HG03095 (cell line): ENCODE data around the gene SLC25A11.
"Not testable (repeated sequence)": the region's sequence is repeated elsewhere in the genome, so short reads cannot be mapped to it uniquely, and the experiment has no call there.

ENCODE experiments used
- ATAC-seq: cut with Tn5 transposase; IDR thresholded peaks from one replicate; pipeline ENCODE4 v1.9.1; 2021; ENCODE audit warnings: moderate library complexity; ENCODE audit not compliant: unreplicated experiment

SLC25A11 gene

GRCh38 chr17:4921320-4921719 is 18.5 kb downstream of the SLC25A11 start:
- ATAC-seq, result no peak

DNA sequence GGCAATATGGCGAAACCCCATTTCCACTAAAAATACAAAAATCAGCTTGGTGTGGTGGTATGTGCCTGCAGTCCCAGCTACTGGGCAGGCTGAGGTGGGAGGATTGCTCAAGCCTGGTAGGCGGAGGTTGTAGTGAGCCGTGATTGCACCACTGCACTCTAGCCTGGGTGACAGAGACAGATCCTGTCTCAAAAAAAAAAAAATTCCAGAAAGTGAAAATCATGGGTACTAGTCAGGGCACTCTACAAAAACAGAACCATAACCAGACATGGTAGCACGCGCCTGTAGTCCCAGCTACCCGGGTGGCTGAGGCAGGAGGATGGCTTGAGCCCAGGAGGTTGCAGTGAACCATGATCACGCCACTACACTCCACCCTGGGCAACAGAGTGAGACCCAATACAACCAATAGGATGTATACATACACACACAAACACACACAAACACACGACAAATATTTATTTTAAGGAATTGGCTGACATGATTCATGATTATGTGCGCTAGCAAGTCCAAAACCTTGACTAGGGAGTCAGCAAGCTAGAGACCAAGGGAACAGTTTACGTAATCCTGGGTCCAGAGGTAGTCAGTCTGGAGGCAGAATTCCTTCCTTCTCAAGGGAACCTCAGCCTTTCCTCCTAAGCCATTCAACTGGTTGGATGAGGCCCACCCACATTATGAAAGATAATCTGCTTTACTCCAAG is 19.3 kb downstream of the SLC25A11 start:
- no peak for ATAC-seq

GRCh38 chr17:4919511-4920047 is 20.3 kb downstream of the SLC25A11 start:
- ATAC-seq, result no peak

- ATAC-seq, result not testable (repeated sequence)
Observed at GRCh38 chr17:4914551-4914950, 25.3 kb downstream of the SLC25A11 start.

DNA sequence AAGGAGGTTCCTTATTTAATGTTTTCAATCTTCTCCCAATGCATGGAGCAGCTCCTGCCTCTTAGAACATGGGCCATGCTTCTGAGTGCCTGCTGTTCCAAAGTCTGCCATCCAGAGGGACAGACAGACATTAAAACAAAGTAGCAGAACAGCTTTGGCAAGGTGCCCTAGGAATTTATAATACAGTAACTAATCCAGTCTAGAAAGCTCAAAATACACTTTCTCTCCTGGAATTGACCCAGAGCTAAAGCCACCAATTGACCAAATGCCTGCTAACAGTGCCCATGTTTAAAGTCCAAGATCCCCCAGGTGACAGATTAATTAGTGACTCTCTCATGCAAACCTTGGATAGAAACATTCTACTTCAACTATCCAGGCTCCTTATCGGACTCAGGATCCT is 25.9 kb downstream of the SLC25A11 start:
- ATAC-seq, result no peak

DNA sequence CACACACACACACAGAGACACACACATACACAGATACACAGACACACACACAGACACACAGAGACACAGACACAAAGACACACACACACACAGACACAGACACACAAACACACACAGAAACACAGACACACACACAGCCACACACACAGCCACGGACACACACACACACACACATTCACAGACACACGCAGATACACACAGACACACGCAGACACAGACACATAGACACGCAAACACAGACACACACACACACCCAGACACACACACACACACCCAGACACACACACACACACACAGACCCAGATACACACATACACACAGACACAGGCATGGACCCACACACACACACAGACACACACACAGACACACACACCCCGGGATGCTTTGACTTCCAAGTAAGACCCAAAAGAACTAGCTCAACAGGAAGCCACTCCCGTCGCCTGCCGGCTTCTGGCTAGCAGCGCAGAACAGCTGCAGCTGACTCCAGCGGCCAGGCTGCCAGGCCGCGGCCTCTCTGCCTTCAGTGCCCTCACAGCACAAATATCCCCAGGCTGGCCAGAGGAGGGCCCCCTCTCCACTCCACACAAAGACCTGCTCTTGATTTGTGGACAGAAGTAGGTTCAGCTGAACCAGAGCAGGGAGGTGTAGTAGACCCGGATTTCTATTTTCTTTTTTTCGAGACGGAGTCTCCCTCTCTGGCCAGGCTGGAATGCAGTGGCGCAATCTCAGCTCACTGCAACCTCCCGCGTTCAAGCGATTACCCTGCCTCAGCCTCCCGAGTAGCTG is 30.9 kb downstream of the SLC25A11 start:
- no peak for ATAC-seq

DNA sequence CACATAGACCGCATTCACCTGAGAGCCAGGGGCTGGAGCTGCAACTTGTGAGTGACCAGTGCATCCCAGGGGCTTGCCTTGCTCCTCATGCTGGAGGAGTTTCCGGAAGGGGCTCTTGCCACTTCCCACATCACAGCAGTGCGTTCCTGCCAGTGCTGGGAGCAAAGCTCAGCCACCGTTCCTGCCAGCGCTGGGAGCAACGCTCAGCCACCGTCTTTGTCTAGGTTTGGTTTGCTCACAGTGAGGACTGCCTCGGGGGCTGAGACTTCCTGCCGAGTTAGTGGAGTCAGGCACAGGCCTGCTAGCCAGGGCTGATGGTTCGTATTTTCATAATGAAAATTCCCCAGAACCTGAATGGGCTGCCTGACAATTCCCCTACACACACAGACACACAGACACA is 31.5 kb downstream of the SLC25A11 start:
- no peak for ATAC-seq

DNA sequence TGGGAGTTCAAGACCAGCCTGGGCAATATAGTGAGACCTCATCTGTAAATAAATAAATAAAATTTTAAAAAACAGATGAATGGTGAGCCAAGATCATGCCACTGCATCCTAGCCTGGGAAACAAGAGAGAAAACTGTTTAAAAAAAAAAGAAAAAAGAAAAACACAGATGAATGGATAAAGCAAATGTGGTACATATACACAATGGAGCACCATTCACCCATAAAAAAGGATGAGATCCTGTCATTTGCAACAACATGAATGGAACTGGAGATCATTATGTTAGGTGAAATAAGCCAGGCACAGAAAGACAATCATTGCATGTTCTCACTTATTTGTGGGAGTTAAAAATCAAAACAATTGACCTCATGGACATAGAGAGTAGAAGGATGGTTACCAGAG is 33.2 kb downstream of the SLC25A11 start:
- not testable (repeated sequence) for ATAC-seq

DNA sequence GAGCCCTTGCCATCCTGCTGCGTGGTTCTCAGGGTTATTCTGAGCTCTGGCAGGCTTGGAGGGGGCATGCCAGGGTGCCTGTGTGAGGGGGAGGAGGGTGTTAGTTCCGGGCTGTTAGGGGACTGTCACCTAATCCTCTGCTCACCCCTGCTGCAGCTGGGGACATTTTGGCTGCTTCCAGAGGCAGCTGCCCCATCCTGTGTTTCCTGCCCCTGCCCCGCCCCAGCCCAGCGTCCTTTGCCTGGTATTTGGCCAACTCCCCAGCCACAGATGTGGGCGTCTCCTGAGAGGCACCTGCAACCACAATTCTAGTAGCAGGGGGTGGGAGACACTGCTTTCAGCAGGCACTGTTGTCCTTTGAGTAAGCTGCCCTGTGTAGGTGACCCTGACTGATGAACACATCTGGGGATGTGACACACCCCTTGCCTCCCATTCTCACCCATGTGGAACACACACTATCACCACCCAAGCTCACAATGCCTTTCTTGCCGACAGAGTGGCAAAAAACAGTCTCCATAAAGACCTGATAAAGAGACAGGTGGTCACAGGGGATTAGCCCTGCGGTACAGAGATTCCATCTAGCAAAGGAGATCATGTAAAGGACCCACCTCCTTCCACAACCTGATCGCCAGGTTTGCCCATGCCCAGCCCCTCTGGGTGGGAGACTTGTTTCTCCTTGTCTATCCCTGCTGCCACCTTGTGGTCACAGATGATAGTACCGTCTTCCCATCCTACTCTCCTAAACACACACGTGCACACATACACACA is 36.6 kb downstream of the SLC25A11 start, which contains the start of gene CHRNE:
Gene CHRNE, minus strand, starts transcription at position 48 of the 768 bp plus-strand sequence. Its CDS starts 35 bp downstream, at position 13.
- no peak for ATAC-seq

DNA sequence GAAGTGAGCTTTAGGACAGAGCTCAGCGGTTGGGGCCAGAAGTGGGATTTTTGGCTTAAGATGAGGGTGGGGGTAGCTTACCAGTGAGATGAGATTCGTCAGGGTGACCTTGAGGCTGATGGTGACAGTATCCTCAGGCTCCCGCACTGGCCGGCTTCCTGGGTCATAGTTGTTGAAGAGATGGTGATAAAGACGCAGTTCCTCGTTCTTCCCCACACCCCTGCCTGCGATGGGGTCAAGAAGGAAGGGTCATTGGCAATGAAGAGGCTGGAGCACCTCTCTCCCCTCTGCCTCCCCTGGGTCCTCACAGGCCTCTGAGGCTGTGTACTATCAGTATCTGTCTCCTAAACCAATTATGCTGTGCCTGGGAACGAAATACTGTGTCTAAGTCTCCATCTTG is 37.3 kb downstream of the SLC25A11 start:
- ATAC-seq, result no peak

DNA sequence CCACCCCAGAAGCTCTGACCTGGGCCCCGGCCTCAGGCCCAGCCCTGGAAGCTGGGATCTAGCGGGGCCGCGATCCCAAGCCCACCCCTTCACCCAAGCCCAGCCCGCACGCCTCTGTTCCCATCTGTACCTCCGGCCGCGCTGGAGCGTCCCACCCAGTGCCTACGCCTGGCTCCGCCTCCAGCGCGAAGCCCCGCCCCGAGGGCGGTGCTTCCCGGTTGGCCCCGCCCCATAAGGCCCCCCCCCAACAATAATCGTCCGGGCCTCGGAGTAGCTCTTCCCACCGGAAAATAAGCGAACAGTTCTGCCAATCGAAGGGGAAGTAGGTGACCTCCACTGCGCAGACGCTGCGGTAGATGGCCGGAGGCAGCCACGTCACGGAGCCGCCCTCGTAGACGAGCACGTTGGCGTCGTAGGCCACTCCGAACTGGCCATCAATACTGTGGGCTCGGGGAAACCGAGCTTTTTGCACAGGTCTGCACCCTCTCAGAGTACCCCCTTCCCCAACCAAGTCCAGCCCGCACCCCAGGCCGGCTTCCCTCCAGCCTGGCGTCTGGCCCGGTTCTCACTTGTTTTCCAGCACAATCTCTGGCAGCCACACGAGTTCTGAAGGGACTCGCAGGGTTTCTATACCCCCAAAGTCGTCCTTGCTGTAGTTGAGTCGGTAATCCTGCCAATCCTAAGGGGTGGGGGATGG is 38.0 kb downstream of the SLC25A11 start:
- no peak for ATAC-seq

GRCh38 chr17:4901108-4901647 is 38.7 kb downstream of the SLC25A11 start:
- ATAC-seq, result no peak

DNA sequence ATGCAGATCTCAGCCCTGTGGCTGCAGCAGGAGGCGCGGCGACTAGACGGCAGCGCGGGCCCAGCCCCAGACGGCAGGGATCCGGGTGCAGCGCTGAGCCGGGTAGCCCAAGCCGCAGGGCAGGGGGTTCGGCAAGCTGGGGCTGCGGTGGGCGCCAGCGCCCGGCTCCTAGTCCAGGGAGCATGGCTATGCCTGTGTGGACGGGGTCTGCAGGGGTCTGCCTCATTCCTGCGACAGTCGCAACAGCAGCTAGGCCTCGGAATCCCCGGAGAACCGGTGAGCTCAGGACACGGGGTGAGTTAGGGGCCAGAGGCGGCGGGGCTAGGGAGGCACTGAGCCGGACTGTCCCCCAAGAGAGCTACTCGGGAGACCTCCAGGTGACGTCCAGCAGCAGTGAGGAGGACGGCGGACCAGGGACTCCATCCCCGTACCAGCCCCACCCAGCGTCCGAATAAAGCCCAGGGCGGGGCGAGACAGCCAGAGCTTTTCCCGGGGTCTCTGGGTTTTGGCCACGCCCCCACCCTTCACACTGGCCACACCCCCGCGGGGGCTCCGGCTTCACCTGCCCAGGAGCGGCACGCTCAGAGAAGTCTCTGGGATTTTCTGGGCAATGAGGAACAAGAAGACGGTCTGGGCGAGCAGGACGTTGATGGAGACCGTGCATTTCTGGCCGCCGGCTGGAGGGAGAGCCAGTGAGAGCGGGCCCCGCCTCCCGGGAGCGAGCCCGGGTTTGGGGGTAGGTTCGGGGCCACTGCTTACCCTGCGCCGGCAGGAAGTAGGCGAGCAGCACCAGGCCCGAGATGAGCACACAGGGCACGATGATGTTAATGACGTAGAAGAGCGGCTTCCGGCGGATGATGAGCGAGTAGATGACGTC is 39.4 kb downstream of the SLC25A11 start:
- ATAC-seq, result no peak

GRCh38 chr17:4899341-4900230 is 40.3 kb downstream of the SLC25A11 start, which contains the start of gene C17orf107:
Gene C17orf107 (plus strand): TSS chr17:4899536. CDS start chr17:4899763, 227 bp downstream.
- ATAC-seq, result no peak

DNA sequence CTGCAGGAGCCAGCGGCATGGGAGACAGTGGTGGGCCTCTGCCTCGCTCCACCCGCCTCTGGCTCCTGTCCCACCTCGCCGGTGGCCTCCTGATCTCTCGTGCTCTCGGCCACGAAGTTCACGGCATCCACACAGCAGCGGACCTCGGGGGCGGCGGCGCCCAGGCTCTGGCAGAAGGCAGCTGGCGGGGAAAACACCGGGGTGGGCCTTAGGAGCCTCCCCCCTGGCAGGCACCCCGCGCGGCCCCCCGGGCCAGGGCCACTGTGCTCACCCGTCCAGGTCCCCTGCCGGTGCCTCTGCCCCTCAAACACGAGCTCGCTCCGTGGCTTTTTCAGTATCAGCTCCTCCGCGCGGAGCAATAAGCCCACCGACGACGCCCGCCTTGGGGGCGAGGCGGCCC is 40.9 kb downstream of the SLC25A11 start:
- ATAC-seq, result no peak

GRCh38 chr17:4898351-4898750 is 41.5 kb downstream of the SLC25A11 start:
- ATAC-seq, result no peak

DNA sequence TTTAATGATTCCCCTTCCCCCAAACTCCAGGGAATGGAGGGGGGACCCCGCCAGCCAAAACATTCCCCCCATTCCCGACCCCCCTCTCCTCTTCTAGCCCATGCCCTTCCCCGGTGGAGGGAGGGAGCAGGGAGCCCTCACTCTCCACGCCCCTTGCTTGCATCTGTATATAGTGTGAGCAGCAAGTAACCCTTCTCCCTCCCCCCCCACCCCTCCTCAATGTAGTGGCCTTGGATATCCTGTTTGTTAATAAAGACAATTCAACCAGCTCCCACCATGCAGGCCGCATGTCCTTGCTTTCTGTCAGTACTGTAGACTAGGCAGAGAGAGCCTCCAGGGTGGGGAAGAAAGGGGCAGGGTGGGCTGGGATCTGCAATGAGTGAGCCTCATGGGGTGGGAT is 42.1 kb downstream of the SLC25A11 start:
- ATAC-seq, result no peak

DNA sequence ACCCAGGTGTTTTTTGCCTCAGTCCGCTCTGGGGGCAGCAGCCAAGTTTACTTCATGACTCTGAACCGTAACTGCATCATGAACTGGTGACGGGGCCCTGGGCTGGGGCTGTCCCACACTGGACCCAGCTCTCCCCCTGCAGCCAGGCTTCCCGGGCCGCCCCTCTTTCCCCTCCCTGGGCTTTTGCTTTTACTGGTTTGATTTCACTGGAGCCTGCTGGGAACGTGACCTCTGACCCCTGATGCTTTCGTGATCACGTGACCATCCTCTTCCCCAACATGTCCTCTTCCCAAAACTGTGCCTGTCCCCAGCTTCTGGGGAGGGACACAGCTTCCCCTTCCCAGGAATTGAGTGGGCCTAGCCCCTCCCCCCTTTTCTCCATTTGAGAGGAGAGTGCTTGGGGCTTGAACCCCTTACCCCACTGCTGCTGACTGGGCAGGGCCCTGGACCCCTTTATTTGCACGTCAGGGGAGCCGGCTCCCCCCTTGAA is 42.6 kb downstream of the SLC25A11 start:
- ATAC-seq, result no peak
